HepG2 (cell line): ENCODE data around the gene SLC35F6. TPM values are rescaled to one million over a fixed set of nuclear protein-coding genes. Genes with fewer than 3 reads are reported as not detected.

Source experiments
- ARHGAP35 ChIP-seq: sonication (generic); formaldehyde crosslinking; IDR thresholded peaks from 2 replicates; pipeline ENCODE4 v1.9.0; 2022; ENCODE audit warnings: mild to moderate bottlenecking, inconsistent platforms, moderate library complexity, missing genetic modification reagents, borderline replicate concordance
- EEA1 ChIP-seq: sonication (generic); formaldehyde crosslinking; IDR thresholded peaks from 2 replicates; pipeline ENCODE4 v1.5.1; 2020; ENCODE audit warnings: mild to moderate bottlenecking, missing genetic modification reagents, borderline replicate concordance
- HNRNPK ChIP-seq: fragments of 200-400 bp; formaldehyde crosslinking; IDR thresholded peaks from 2 replicates; pipeline ENCODE4 v1.6.1; 2018; ENCODE audit warnings: low read length, low read depth, moderate library complexity, mild to moderate bottlenecking; ENCODE audit not compliant: poor library complexity, severe bottlenecking
- NR1H2 ChIP-seq: sonication (generic); formaldehyde crosslinking; IDR thresholded peaks from 2 replicates; pipeline ENCODE4 v1.8.1; 2022; ENCODE audit warnings: low read depth, missing genetic modification reagents, borderline replicate concordance
- REPIN1 ChIP-seq: sonication (generic); formaldehyde crosslinking; IDR thresholded peaks from 2 replicates; pipeline ENCODE4 v1.8.0; 2022; ENCODE audit warnings: missing genetic modification reagents, low read depth, mild to moderate bottlenecking, borderline replicate concordance
- SMYD3 ChIP-seq: sonication (generic); formaldehyde crosslinking; IDR thresholded peaks from 2 replicates; pipeline ENCODE4 v1.8.1; 2023; ENCODE audit warnings: mild to moderate bottlenecking, missing genetic modification reagents
- SNAPC2 ChIP-seq: sonication (generic); formaldehyde crosslinking; IDR thresholded peaks from 2 replicates; pipeline ENCODE4 v1.8.1; 2022; ENCODE audit warnings: mild to moderate bottlenecking, missing genetic modification reagents
- SNRNP70 ChIP-seq: fragments of 200-400 bp; formaldehyde crosslinking; IDR thresholded peaks from 2 replicates; pipeline ENCODE4 v1.6.1; 2017; ENCODE audit warnings: mild to moderate bottlenecking, low read depth, low read length, moderate library complexity
- SOX6 ChIP-seq, 2 experiments: fragments of 450-650 bp in 1 of 2; sonication (generic) in 1 of 2; formaldehyde crosslinking in 1 of 2; IDR thresholded peaks; 2 replicates each; pipeline versions ENCODE4 v1.4.0 to v1.6.1; 2017 to 2020; ENCODE audit warnings: antibody characterized with exemption in 1 of 2, mild to moderate bottlenecking in 1 of 2, missing genetic modification reagents in 1 of 2
- TRIM24 ChIP-seq: sonication (generic); formaldehyde crosslinking; IDR thresholded peaks from 2 replicates; pipeline ENCODE4 v1.8.0; 2022; ENCODE audit warnings: mild to moderate bottlenecking, missing genetic modification reagents
- ZBTB14 ChIP-seq: sonication (generic); formaldehyde crosslinking; IDR thresholded peaks from 2 replicates; pipeline ENCODE4 v1.4.0; 2020; ENCODE audit warnings: missing genetic modification reagents
- ZBTB7B ChIP-seq: sonication (generic); formaldehyde crosslinking; IDR thresholded peaks from 2 replicates; pipeline ENCODE4 v1.4.0; 2020; ENCODE audit warnings: missing genetic modification reagents
- ZIK1 ChIP-seq: sonication (generic); formaldehyde crosslinking; IDR thresholded peaks from 2 replicates; pipeline ENCODE4 v1.5.0; 2020; ENCODE audit warnings: mild to moderate bottlenecking, low read depth, missing genetic modification reagents, borderline replicate concordance
- ZNF17 ChIP-seq: sonication (generic); formaldehyde crosslinking; IDR thresholded peaks from 2 replicates; pipeline ENCODE4 v1.5.0; 2020; ENCODE audit warnings: mild to moderate bottlenecking, missing genetic modification reagents
- ZNF281 ChIP-seq: sonication (generic); formaldehyde crosslinking; IDR thresholded peaks from 2 replicates; pipeline ENCODE4 v1.4.0; 2020; ENCODE audit warnings: missing genetic modification reagents, borderline replicate concordance
- ZNF670 ChIP-seq: sonication (generic); formaldehyde crosslinking; IDR thresholded peaks from 2 replicates; pipeline ENCODE4 v1.8.0; 2022; ENCODE audit warnings: mild to moderate bottlenecking, missing genetic modification reagents, borderline replicate concordance
- polyA plus RNA-seq, 8 experiments: library from polyadenylated mRNA; depleted of rRNA in 3 of 8; stranded (reverse) in 7 of 8; unstranded in 1 of 8; fragments of >200 nt; fragmentation: Illumina TruSeq in 4 of 8; extraction: Trizol in 4 of 8; gene quantifications; 2 replicates each; pipeline versions ENCODE4 v1.2.1 to v1.2.3, GENCODE V29; 2011 to 2016; ENCODE audit warnings: low read depth in 4 of 8, missing spikeins in 1 of 8, mixed read lengths in 1 of 8; ENCODE audit not compliant: insufficient read depth in 1 of 8
- total RNA-seq, 5 experiments: library from RNA; depleted of rRNA; stranded (reverse); fragments of >200 nt; fragmentation: Illumina TruSeq; extraction: Trizol; gene quantifications; 2 replicates each; pipeline ENCODE4 v1.2.3, GENCODE V29; 2016; ENCODE audit warnings: low read depth in 1 of 5
- TF ChIP-seq, protein P1 (sequence below): sonication (generic); formaldehyde crosslinking; IDR thresholded peaks from 2 replicates; pipeline ENCODE4 v1.5.0; 2020; ENCODE audit warnings: mild to moderate bottlenecking, missing genetic modification reagents
- TF ChIP-seq, protein P2 (sequence below): sonication (generic); IDR thresholded peaks from 2 replicates; pipeline ENCODE4 v1.6.1; 2016; ENCODE audit warnings: low read depth, borderline replicate concordance

The SLC35F6 gene
- total and polyA plus RNA-seq, 2 of the 13 experiments (the other 11 are each of a cell fraction or from before 2014, with no cell fraction given) = 15.2 to 21.2 TPM

DNA sequence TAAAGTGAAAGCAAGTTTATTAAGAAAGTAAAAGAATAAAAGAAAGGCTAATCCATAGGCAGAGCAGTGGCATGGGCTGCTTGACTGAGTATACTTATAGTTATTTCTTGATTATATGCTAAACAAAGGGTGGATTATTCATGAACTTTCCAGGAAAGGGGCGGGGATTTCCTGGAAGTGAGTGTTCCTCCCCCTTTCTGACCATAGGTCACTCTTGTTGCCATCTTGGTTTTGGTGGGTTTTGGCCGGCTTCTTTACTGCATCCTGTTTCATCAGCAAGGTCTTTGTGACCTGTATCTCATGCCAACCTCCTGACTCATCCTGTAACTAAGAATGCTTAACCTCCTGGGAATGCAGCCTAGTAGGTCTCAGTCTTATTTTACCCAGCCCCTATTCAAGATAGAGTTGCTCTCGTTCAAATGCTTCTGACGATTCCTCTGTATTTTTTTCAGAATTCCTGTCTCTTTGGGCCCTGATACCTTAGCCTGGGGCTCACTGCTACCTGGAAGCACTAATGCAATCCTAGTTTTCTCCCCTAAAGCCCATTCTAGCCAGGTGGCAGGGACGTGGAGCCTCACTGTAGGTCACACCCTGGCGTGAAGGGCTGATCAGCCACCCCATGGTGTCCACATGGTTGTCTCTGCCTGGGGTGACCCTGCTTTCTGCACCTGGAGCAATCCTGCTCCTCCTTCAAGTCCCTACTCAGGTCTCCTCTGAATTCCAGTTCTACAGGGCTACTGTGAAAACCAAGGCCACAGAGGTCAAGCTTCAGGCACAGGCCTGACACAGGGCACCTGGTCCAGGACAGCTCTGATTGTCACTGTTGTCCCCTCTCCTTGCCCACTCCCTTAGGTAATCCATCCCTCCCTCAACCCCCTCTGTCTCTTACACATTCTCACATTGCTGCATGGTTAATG lies 6.0 kb upstream of the SLC35F6 start (continued):
- TF ChIP-seq SNRNP70 (no peak), REPIN1 (no peak), ZNF281 (CRISPR knock-in tag) (peak; percentile 92), ZBTB7B (no peak), SNAPC2 (CRISPR knock-in tag) (no peak), HNRNPK (no peak), SMYD3 (CRISPR knock-in tag) (no peak), EEA1 (CRISPR knock-in tag) (no peak), ZNF670 (CRISPR knock-in tag) (0 out of 2 replicates have a peak, but pooled peaks have one; percentile 28), ZBTB14 (CRISPR knock-in tag) (no peak), TRIM24 (CRISPR knock-in tag) (no peak), ZIK1 (CRISPR knock-in tag) (no peak), ZNF17 (CRISPR knock-in tag) (no peak), SOX6 (IDR thresholded peaks at IDR 0.05) (no peak), SOX6 (CRISPR knock-in tag; IDR thresholded peaks at IDR 0.05) (peak; percentile 78), ARHGAP35 (CRISPR knock-in tag) (no peak), NR1H2 (CRISPR knock-in tag) (no peak)
- TF ChIP-seq, protein P1, sequence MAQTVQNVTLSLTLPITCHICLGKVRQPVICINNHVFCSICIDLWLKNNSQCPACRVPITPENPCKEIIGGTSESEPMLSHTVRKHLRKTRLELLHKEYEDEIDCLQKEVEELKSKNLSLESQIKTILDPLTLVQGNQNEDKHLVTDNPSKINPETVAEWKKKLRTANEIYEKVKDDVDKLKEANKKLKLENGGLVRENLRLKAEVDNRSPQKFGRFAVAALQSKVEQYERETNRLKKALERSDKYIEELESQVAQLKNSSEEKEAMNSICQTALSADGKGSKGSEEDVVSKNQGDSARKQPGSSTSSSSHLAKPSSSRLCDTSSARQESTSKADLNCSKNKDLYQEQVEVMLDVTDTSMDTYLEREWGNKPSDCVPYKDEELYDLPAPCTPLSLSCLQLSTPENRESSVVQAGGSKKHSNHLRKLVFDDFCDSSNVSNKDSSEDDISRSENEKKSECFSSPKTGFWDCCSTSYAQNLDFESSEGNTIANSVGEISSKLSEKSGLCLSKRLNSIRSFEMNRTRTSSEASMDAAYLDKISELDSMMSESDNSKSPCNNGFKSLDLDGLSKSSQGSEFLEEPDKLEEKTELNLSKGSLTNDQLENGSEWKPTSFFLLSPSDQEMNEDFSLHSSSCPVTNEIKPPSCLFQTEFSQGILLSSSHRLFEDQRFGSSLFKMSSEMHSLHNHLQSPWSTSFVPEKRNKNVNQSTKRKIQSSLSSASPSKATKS (CRISPR knock-in tag) = no peak
- TF ChIP-seq, protein P2, sequence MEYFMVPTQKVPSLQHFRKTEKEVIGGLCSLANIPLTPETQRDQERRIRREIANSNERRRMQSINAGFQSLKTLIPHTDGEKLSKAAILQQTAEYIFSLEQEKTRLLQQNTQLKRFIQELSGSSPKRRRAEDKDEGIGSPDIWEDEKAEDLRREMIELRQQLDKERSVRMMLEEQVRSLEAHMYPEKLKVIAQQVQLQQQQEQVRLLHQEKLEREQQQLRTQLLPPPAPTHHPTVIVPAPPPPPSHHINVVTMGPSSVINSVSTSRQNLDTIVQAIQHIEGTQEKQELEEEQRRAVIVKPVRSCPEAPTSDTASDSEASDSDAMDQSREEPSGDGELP = no peak
